Keratinocyte (primary cell): ENCODE measurements around the gene CD101. TPM values are rescaled to one million over a fixed set of nuclear protein-coding genes. Genes with fewer than 3 reads are reported as not detected.

ENCODE experiments used
- DNase-seq: peaks from one replicate; pipeline ENCODE4 v3.0.0-alpha.2; 2011; ENCODE audit warnings: low read depth, missing footprints, low spot score
- FAIRE-seq: peaks from 2 replicates; lab custom pipeline; 2011; peaks lifted over from hg19 to GRCh38; lab: Jason Lieb, UNC
- H2AFZ ChIP-seq: 2 replicates; pipeline ENCODE4 v1.6.0; 2012; ENCODE audit warnings: low read length, control low read depth, inconsistent platforms; ENCODE audit not compliant: control insufficient read depth
- H3K27ac ChIP-seq: 2 replicates; pipeline ENCODE4 v1.5.1; 2011; ENCODE audit warnings: low read length; ENCODE audit not compliant: control insufficient read depth, insufficient read depth
- H3K27me3 ChIP-seq: 3 replicates; pipeline ENCODE4 v1.6.0; 2011; ENCODE audit warnings: low read length; ENCODE audit not compliant: control insufficient read depth, insufficient read depth; ENCODE audit errors: extremely low read depth
- H3K36me3 ChIP-seq, 2 experiments: 2 replicates in 1 of 2; 3 replicates in 1 of 2; pipeline ENCODE4 v1.5.1; 2011; ENCODE audit warnings: low read length in 2 of 2, mild to moderate bottlenecking in 1 of 2; ENCODE audit not compliant: control insufficient read depth in 2 of 2, insufficient read depth in 2 of 2; ENCODE audit errors: extremely low read depth in 1 of 2
- H3K4me1 ChIP-seq: 3 replicates; pipeline ENCODE4 v1.5.1; 2011; ENCODE audit warnings: low read length; ENCODE audit not compliant: control insufficient read depth, insufficient read depth; ENCODE audit errors: extremely low read depth
- H3K4me2 ChIP-seq: 3 replicates; pipeline ENCODE4 v1.6.0; 2011; ENCODE audit warnings: low read depth, low read length; ENCODE audit not compliant: control insufficient read depth, insufficient read depth; ENCODE audit errors: extremely low read depth
- H3K4me3 ChIP-seq, 3 experiments: fragments of 200-600 bp in 1 of 3; sonication (generic) in 1 of 3; 2 replicates in 2 of 3; 3 replicates in 1 of 3; pipeline ENCODE4 v1.5.1; 2011 to 2016; ENCODE audit warnings: low read length in 3 of 3, mild to moderate bottlenecking in 3 of 3, control low read depth in 2 of 3, inconsistent platforms in 1 of 3, low read depth in 1 of 3, mixed read lengths in 1 of 3, mixed run types in 1 of 3, moderate library complexity in 1 of 3; ENCODE audit not compliant: control insufficient read depth in 2 of 3, insufficient read depth in 2 of 3; ENCODE audit errors: extremely low read depth in 1 of 3
- H3K79me2 ChIP-seq: 2 replicates; pipeline ENCODE4 v1.6.0; 2012; ENCODE audit warnings: low read length; ENCODE audit not compliant: control insufficient read depth, insufficient read depth
- H3K9ac ChIP-seq: 3 replicates; pipeline ENCODE4 v1.6.0; 2011; ENCODE audit warnings: low read length; ENCODE audit not compliant: control insufficient read depth, insufficient read depth; ENCODE audit errors: extremely low read depth
- H3K9me1 ChIP-seq: 3 replicates; pipeline ENCODE4 v1.6.0; 2011; ENCODE audit warnings: low read length; ENCODE audit not compliant: control insufficient read depth, insufficient read depth; ENCODE audit errors: extremely low read depth
- H3K9me3 ChIP-seq: 2 replicates; pipeline ENCODE4 v1.5.1; 2012; ENCODE audit warnings: low read depth, low read length; ENCODE audit not compliant: control insufficient read depth
- H4K20me1 ChIP-seq: 3 replicates; pipeline ENCODE4 v1.6.0; 2011; ENCODE audit warnings: low read length; ENCODE audit not compliant: control insufficient read depth, insufficient read depth; ENCODE audit errors: extremely low read depth
- EZH2 ChIP-seq: IDR thresholded peaks from one replicate; pipeline ENCODE4 v1.6.1; 2012; ENCODE audit warnings: inconsistent platforms, mild to moderate bottlenecking, low read length, moderate library complexity
- dilution Hi-C: fragments of 300-500 bp; cut with MboI; formaldehyde crosslinking; loops from one replicate; pipeline ENCODE4 v1.7.0; 2020; ENCODE audit warnings: low sequenced_read_pairs; ENCODE audit not compliant: extremely low pct_ligation_motif_present
- polyA plus RNA-seq, 5 experiments: library from polyadenylated mRNA; depleted of rRNA in 3 of 5; stranded (reverse) in 3 of 5; stranded (forward) in 1 of 5; unstranded in 1 of 5; fragments of >200 nt; gene quantifications; 1 replicate in 1 of 5; 2 replicates in 3 of 5; 3 replicates in 1 of 5; pipeline versions ENCODE4 v1.2.1 to v1.2.3, GENCODE V29; 2011 to 2012; ENCODE audit warnings: missing spikeins in 2 of 5, low read depth in 1 of 5, low replicate concordance in 1 of 5
- TF ChIP-seq, protein P1 (sequence below), 3 experiments: IDR thresholded peaks in 1 of 3; conservative IDR thresholded peaks in 1 of 3; optimal IDR thresholded peaks in 1 of 3; 2 replicates in 2 of 3; 3 replicates in 1 of 3; pipeline versions ENCODE3 to v1.5.1; 2011; ENCODE audit warnings: low read length in 3 of 3, mild to moderate bottlenecking in 3 of 3, moderate library complexity in 2 of 3, control low read depth in 1 of 3, inconsistent platforms in 1 of 3; ENCODE audit not compliant: insufficient read depth in 2 of 3; ENCODE audit errors: extremely low read depth in 1 of 3

CD101 gene
- polyA plus RNA-seq, 1 donor (not counting 4 experiments of a cell fraction or from before 2014, with no cell fraction given): 1.8 TPM

DNA sequence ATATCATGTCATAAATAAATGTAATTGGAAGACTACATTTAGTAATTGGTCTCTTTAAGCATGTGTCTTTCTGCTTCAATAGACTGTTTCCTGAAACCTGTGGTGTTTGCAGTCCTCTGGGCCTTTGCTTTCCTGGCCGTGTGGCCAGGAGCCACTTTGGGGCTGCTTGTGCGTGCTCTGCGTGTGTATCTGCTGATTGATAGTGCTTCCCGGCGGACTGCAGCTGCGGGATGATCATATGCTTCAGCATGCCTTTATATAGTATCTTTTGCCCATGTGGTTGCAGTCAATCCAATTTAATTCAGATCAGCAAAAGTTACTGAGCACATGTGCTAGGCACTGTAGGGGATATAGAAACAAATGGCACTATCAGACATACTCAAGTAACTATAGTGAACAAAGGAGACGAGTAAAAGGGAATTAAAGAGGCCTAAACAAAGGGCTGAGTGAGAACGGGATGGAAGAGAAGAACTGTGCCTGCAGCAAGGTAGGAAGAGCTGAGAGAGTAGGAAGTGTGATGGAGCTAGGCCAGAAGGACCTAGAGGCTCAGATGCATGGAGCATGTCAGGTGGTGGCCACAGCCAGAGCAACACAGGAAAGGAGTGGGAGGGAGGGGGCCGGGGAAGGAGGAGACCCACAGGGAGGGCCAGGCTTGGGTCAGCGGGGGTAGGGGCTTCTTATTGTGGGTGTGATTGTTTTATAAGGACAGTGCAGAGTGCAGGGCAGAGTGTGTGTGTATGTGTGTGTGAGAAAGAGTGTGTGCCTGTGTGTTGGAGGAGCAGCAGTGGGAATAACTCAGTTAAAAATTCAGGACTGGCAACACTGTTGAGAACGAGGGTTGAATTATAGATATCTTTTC is 31.4 kb downstream of the CD101 start:
- Histone ChIP-seq H3K9me1 (no peaks in the 10 kb centered on the region), H3K4me2 (no peak overlapping the region), H3K9me3 (no peaks in the 10 kb centered on the region), H3K36me3 (peaks cover 6 to 7% of the 10 kb centered on the region in 2 experiments), H4K20me1 (no peaks in the 10 kb centered on the region), H3K4me1 (no peaks in the 10 kb centered on the region), H3K27ac (no peak overlapping the region), H3K4me3 (no peak overlapping the region), H3K9ac (no peak overlapping the region), H3K79me2 (no peaks in the 10 kb centered on the region), H2AFZ (no peak overlapping the region), H3K27me3 (no peaks in the 10 kb centered on the region)
- DNase-seq: no peak
- TF ChIP-seq EZH2: no peak
- TF ChIP-seq, protein P1, sequence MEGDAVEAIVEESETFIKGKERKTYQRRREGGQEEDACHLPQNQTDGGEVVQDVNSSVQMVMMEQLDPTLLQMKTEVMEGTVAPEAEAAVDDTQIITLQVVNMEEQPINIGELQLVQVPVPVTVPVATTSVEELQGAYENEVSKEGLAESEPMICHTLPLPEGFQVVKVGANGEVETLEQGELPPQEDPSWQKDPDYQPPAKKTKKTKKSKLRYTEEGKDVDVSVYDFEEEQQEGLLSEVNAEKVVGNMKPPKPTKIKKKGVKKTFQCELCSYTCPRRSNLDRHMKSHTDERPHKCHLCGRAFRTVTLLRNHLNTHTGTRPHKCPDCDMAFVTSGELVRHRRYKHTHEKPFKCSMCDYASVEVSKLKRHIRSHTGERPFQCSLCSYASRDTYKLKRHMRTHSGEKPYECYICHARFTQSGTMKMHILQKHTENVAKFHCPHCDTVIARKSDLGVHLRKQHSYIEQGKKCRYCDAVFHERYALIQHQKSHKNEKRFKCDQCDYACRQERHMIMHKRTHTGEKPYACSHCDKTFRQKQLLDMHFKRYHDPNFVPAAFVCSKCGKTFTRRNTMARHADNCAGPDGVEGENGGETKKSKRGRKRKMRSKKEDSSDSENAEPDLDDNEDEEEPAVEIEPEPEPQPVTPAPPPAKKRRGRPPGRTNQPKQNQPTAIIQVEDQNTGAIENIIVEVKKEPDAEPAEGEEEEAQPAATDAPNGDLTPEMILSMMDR (optimal IDR thresholded peaks at IDR 0.05 in 1 of 3, IDR thresholded peaks at IDR 0.05 in 1 of 3, conservative IDR thresholded peaks at IDR 0.05 in 1 of 3; ENCODE audit: extremely low read depth in 1 of 3, insufficient read depth in 2 of 3, low read length in 3 of 3): no peak
- dilution Hi-C loops: no loop called here
- FAIRE-seq: no peak

GRCh38 chr1:117033772-117034171 is 32.2 kb downstream of the CD101 start:
- TF ChIP-seq, protein P1 (optimal IDR thresholded peaks at IDR 0.05 in 1 of 3, IDR thresholded peaks at IDR 0.05 in 1 of 3, conservative IDR thresholded peaks at IDR 0.05 in 1 of 3; ENCODE audit: extremely low read depth in 1 of 3, insufficient read depth in 2 of 3, low read length in 3 of 3): no peak
- no peak for TF ChIP-seq EZH2
- H3K4me1 ChIP-seq: no peaks in the 10 kb centered on the region
- H3K4me2 ChIP-seq: no peak overlapping the region
- dilution Hi-C loops: no loop called here
- no peaks in the 10 kb centered on the region for H3K79me2 ChIP-seq
- H4K20me1 ChIP-seq: no peaks in the 10 kb centered on the region
- no peaks in the 10 kb centered on the region for H3K9me1 ChIP-seq
- H3K36me3 ChIP-seq: peaks cover 6 to 7% of the 10 kb centered on the region in 2 experiments
- DNase-seq (no peak), FAIRE-seq (no peak)
- no peak overlapping the region for H2AFZ ChIP-seq
- H3K9me3 ChIP-seq: no peaks in the 10 kb centered on the region
- no peak overlapping the region for H3K4me3 ChIP-seq
- H3K27ac ChIP-seq: no peak overlapping the region
- no peak overlapping the region for H3K9ac ChIP-seq
- no peaks in the 10 kb centered on the region for H3K27me3 ChIP-seq
